ENCODE measurements around the gene KNDC1. TPM values are rescaled to one million over a fixed set of nuclear protein-coding genes. Genes with fewer than 3 reads are reported as not detected.

The KNDC1 gene
- total and polyA plus RNA-seq, 8 donors = 0.05 to 1.7 (median 0.58) TPM; not detected in 1

DNA sequence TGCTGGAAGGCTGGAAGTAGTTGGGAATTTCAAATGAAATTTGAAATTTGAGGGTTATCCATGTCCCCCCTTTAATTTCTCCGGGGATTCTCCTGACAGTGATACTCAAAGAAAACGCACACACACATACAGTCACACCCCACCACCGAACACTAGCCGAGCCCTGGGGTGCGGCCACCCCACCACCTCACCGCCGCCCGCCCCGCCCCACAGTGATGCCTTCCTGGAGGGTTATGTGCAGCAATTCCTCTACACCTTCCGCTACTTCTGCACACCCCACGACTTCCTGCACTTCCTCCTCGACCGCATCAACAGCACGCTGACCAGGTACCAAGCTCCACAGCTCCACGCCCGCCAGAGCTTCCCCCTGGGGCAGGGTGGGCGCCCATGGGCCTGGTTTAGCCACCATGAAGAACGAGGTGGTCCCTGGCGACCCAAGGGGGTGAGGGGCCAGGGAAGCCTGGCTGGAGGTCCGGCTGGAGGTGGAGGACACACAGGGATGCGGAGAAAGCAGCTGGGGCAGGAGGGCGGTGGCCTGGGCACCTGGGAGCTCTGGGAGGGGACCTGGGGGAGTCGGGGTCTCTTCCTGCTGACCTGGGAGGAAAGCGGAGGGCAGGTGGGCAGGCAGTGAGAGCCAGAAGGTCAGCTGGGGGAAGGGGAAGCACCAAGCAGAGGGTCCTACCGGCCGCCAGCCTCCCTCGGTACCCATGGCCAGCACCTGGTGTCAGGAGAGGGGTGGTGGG lies 50.5 kb downstream of the KNDC1 start:
- TF ChIP-seq, protein P1, sequence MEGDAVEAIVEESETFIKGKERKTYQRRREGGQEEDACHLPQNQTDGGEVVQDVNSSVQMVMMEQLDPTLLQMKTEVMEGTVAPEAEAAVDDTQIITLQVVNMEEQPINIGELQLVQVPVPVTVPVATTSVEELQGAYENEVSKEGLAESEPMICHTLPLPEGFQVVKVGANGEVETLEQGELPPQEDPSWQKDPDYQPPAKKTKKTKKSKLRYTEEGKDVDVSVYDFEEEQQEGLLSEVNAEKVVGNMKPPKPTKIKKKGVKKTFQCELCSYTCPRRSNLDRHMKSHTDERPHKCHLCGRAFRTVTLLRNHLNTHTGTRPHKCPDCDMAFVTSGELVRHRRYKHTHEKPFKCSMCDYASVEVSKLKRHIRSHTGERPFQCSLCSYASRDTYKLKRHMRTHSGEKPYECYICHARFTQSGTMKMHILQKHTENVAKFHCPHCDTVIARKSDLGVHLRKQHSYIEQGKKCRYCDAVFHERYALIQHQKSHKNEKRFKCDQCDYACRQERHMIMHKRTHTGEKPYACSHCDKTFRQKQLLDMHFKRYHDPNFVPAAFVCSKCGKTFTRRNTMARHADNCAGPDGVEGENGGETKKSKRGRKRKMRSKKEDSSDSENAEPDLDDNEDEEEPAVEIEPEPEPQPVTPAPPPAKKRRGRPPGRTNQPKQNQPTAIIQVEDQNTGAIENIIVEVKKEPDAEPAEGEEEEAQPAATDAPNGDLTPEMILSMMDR (IDR thresholded peaks at IDR 0.05) = no peak
- TF ChIP-seq POLR2A (IDR thresholded peaks at IDR 0.05) = no peak
- no peak for TF ChIP-seq POLR2AphosphoS5 (IDR thresholded peaks at IDR 0.05)
- TF ChIP-seq EP300 (IDR thresholded peaks at IDR 0.05) = no peak
- Histone ChIP-seq H3K4me1 (no peaks in the 10 kb centered on the region), H3K27me3 (peaks cover 0 to 43% (median 0%) of the 10 kb centered on the region in 3 donors), H3K4me3 (no peak overlapping the region), H3K36me3 (no peaks in the 10 kb centered on the region), H3K27ac (no peak overlapping the region), H3K9me3 (no peaks in the 10 kb centered on the region)
- 69 to 84% (median 80%) methylated on average over 21 to 27 of the region's 27 CpGs for WGBS, 5 donors
- intact Hi-C loops (cut with DNase I; ENCODE audit: low total_unique reads) = no loop called here
- no peak for DNase-seq

DNA sequence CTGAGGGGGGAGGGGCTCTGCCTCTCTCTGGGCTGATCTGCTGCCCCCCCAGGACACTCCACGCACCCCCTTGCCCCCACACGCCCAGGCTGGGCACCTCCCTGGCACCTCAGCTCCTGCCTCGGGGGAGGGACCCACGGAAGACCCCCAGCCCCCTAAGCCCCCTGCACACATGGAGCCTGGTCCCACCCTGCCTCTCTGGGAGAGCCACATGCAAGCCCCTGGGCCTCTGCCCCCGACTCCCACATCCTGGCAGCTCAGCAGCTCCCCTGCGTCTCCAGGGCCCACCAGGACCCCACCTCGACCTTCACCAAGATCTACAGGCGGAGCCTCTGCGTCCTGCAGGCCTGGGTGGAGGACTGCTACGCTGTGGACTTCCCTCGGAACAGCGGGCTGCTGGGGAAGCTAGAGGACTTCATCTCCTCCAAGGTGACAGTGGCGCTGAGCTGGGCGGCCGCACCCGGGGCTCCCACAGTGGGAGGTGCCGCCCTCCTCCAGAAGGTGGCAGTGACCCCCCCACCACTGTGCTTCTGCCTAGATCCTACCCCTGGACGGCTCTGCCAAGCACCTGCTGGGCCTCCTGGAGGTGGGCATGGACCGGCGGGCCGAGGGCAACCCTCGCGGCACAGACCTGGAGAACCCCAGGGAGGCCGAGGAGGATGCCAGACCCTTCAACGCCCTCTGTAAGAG lies 51.3 kb downstream of the KNDC1 start:
- Histone ChIP-seq H3K36me3 (no peaks in the 10 kb centered on the region), H3K27me3 (peaks cover 0 to 43% (median 0%) of the 10 kb centered on the region in 3 donors), H3K27ac (no peak overlapping the region), H3K9me3 (no peaks in the 10 kb centered on the region), H3K4me1 (no peaks in the 10 kb centered on the region), H3K4me3 (no peak overlapping the region)
- WGBS, 5 donors = 79 to 88% (median 83%) methylated on average over 3 to 25 of the region's 25 CpGs
- no peak for TF ChIP-seq POLR2AphosphoS5 (IDR thresholded peaks at IDR 0.05)
- no peak for TF ChIP-seq EP300 (IDR thresholded peaks at IDR 0.05)
- TF ChIP-seq, protein P1 (IDR thresholded peaks at IDR 0.05) = no peak
- TF ChIP-seq POLR2A (IDR thresholded peaks at IDR 0.05) = no peak
- no peak for DNase-seq
- intact Hi-C loops (cut with DNase I; ENCODE audit: low total_unique reads) = no loop called here

DNA sequence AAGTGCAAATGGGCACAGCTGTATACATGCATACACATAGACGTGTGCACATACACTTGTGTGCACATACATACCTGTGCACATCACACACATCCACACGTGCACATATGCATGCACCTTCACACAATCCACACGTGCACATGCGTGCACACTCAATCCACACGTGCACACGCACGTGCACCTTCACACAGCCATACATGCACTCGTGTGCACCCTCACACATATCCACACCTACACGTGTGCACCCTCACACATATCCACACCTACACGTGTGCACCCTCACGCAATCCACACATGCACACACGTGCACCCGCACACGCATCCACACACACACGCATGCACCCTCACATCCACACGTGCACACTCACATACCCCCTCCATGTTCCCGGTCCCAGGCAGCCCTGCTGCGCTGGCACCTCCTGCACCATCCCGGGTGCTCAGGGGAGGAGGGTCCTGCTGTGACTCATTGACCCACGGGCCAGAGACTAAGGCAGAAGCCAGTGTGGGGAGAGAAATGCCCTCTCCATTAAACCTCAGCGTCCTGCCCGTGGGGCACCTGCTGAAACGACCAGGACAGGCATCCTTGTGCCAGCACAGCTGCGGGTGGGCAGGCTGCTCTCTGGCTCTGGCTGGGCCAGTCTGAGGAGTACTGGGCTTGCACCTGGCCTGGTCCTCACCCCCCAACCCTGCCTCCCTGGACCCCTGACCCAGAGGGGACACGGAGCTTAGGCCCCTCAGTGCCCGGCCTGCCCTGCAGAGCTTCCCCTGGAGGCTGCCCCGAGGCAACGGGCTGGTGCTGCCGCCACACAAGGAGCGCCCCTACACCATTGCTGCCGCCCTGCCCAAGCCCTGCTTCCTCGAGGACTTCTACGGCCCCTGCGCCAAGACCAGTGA lies 52.2 kb downstream of the KNDC1 start:
- DNase-seq = no peak
- Histone ChIP-seq H3K27ac (no peak overlapping the region), H3K4me3 (no peak overlapping the region), H3K4me1 (no peaks in the 10 kb centered on the region), H3K9me3 (no peaks in the 10 kb centered on the region), H3K36me3 (no peaks in the 10 kb centered on the region), H3K27me3 (peaks cover 0 to 48% (median 0%) of the 10 kb centered on the region in 3 donors)
- WGBS, 5 donors = 87 to 91% (median 89%) methylated on average over 21 to 34 of the region's 34 CpGs
- TF ChIP-seq, protein P1 (IDR thresholded peaks at IDR 0.05) = no peak
- TF ChIP-seq EP300 (IDR thresholded peaks at IDR 0.05) = no peak
- no peak for TF ChIP-seq POLR2AphosphoS5 (IDR thresholded peaks at IDR 0.05)
- no peak for TF ChIP-seq POLR2A (IDR thresholded peaks at IDR 0.05)
- intact Hi-C loops (cut with DNase I; ENCODE audit: low total_unique reads) = no loop called here

DNA sequence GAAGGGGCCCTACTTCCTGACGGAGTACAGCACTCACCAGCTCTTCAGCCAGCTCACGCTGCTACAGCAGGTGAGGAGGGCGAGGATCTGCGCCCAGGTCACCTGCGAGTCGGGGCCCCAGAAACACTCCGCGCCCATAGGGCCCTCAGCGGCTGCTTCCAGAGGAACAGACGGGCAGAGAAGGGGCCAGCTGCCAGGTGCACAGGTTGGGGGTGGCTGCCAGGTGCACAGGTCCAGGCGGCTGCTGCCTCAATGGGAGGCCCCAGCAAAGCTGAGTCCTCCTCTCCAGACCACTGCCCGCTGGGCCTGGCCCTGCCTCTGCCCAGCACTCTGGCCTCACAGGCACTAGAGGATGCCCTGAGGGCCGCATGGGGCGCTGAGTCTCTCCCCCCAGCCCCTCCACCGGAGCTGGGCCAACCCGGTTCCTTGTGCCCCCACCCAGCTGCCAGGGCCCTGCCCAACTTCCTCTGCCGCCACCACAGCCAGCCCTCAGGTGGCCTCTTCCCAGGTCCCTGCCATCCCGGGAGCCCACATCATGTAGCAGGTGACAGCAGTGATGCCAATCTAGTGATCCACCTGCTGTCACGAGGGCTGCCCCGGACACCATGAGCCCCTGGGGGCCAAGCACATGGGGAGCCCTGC lies 53.0 kb downstream of the KNDC1 start:
- H3K4me1 ChIP-seq = no peaks in the 10 kb centered on the region

More for the DNA sequence above, 53.0 kb downstream of the KNDC1 start:
- Histone ChIP-seq H3K27me3 (peaks cover 0 to 51% (median 0%) of the 10 kb centered on the region in 3 donors), H3K4me3 (no peak overlapping the region), H3K36me3 (no peaks in the 10 kb centered on the region), H3K27ac (no peak overlapping the region), H3K9me3 (no peaks in the 10 kb centered on the region)
- intact Hi-C loops (cut with DNase I; ENCODE audit: low total_unique reads) = no loop called here
- TF ChIP-seq POLR2AphosphoS5 (IDR thresholded peaks at IDR 0.05) = no peak
- TF ChIP-seq, protein P1 (IDR thresholded peaks at IDR 0.05) = no peak
- no peak for TF ChIP-seq EP300 (IDR thresholded peaks at IDR 0.05)
- no peak for DNase-seq
- 86 to 90% (median 89%) methylated on average over 11 to 20 of the region's 20 CpGs for WGBS, 5 donors
